ENCODE measurements around the gene SPECC1L. TPM values are rescaled to one million over a fixed set of nuclear protein-coding genes. Genes with fewer than 3 reads are reported as not detected.

SPECC1L gene
- total RNA-seq, 1 donor from 2014 or later: 79.5 TPM

DNA sequence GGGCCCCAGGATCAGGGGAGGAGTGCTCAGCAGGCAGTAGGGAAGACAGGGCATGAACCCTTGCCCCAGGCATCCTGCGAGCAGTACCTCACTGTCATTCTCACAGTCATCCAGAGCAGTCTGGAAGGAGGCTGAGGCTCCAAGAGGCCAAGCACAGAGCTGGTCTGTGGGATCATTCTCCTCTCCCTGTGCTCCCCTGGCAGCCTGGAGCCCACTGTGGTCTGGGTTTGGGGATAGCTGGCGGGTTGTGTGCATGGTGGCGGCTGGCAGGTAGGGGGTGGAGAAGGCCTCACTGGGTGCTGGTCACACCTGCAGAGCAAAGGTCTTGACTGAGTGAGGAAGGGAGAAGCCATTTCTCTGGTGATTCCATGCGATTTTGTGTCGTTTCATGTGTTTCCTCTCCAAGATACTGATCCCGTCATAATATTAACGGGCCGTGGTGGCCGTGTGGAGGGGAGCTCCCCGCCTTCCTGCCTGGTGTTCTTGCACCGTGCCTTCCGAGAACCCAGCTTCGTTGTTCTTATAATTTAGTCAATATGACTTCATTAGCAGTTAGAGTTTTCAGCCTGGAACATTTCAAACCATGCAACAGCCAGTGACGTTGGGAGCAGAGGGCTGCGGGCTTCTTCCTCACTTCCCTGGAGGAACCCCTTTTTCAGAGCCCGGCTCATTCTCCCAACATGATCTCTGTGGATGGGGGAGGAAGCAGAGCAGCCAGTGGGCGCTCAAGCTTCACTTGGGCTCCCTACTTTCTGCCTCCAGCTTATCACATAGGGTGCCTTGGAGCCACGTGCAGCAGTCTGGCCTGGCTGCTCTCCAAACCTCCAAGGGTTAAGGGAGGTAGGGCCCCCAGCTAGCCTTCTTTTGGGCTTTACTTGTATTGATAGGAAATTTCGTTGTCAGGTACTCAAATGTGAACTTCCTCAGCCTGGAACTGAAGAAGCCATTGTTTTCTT, 136.0 kb downstream of the SPECC1L start:
- H3K36me3 Mint-ChIP-seq (ENCODE audit: unreplicated experiment): peaks cover 18% of the 10 kb centered on the region
- H3K27me3 Mint-ChIP-seq (ENCODE audit: unreplicated experiment): no peaks in the 10 kb centered on the region
- TF ChIP-seq, protein P1, sequence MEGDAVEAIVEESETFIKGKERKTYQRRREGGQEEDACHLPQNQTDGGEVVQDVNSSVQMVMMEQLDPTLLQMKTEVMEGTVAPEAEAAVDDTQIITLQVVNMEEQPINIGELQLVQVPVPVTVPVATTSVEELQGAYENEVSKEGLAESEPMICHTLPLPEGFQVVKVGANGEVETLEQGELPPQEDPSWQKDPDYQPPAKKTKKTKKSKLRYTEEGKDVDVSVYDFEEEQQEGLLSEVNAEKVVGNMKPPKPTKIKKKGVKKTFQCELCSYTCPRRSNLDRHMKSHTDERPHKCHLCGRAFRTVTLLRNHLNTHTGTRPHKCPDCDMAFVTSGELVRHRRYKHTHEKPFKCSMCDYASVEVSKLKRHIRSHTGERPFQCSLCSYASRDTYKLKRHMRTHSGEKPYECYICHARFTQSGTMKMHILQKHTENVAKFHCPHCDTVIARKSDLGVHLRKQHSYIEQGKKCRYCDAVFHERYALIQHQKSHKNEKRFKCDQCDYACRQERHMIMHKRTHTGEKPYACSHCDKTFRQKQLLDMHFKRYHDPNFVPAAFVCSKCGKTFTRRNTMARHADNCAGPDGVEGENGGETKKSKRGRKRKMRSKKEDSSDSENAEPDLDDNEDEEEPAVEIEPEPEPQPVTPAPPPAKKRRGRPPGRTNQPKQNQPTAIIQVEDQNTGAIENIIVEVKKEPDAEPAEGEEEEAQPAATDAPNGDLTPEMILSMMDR (IDR thresholded peaks at IDR 0.05): no peak
- H3K27ac Mint-ChIP-seq (ENCODE audit: unreplicated experiment): peak overlapping the region; percentile 82
- no peaks in the 10 kb centered on the region for H3K9me3 Mint-ChIP-seq (ENCODE audit: unreplicated experiment)
- DNase-seq (ENCODE audit: extremely low spot score, unreplicated experiment): peak; percentile 71
- no peak overlapping the region for H3K4me3 Mint-ChIP-seq (ENCODE audit: unreplicated experiment)
- peaks cover 63% of the 10 kb centered on the region for H3K4me1 Mint-ChIP-seq (ENCODE audit: unreplicated experiment)

DNA sequence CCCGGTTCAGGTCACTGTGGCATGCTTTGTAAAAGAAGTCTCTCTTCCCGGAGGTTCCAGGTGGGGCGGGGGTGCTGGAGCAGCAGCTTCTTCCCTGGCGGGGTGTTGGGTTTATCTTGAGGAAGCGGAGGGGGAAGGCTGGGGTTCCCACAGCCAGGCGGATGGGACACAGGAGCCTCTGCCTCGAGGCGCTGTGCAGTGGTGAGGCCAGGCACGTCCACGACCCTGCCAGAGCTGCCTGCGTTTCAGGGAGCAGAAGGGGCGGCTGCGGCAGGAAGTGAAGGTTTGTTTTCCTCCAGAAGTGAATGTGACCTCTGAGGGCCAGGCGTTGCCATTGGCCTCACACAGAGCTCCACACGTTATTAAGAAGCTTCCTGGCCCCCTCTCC, 136.6 kb downstream of the SPECC1L start:
- DNase-seq (ENCODE audit: extremely low spot score, unreplicated experiment): no peak
- TF ChIP-seq, protein P1 (IDR thresholded peaks at IDR 0.05): no peak
- peaks cover 18% of the 10 kb centered on the region for H3K36me3 Mint-ChIP-seq (ENCODE audit: unreplicated experiment)
- peak overlapping the region; percentile 82 for H3K27ac Mint-ChIP-seq (ENCODE audit: unreplicated experiment)
- peaks cover 62% of the 10 kb centered on the region for H3K4me1 Mint-ChIP-seq (ENCODE audit: unreplicated experiment)
- no peaks in the 10 kb centered on the region for H3K9me3 Mint-ChIP-seq (ENCODE audit: unreplicated experiment)
- H3K27me3 Mint-ChIP-seq (ENCODE audit: unreplicated experiment): no peaks in the 10 kb centered on the region
- H3K4me3 Mint-ChIP-seq (ENCODE audit: unreplicated experiment): no peak overlapping the region

DNA sequence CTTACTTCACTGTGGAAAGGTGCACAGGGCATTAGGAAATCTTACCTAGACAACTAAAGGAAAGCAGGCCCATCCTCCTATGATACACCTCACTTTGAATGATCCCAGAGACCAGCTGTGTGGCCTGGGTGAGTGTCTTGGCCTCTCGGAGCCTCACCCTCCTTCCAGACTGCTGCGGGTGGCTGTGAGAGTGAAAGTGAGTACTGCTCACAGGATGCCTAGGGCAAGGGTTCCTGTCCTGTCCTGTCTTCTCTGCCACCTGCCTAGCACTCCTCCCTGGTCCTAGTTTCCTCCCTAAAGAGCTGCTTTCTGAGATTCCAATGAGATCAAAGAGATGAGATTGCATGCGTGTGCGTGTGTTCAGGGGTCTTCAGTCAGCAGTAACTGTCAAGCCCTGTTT, 137.3 kb downstream of the SPECC1L start:
- H3K27ac Mint-ChIP-seq (ENCODE audit: unreplicated experiment): peak overlapping the region; percentile 82
- DNase-seq (ENCODE audit: extremely low spot score, unreplicated experiment): no peak
- TF ChIP-seq, protein P1 (IDR thresholded peaks at IDR 0.05): no peak
- no peaks in the 10 kb centered on the region for H3K27me3 Mint-ChIP-seq (ENCODE audit: unreplicated experiment)
- H3K36me3 Mint-ChIP-seq (ENCODE audit: unreplicated experiment): peaks cover 16% of the 10 kb centered on the region
- H3K9me3 Mint-ChIP-seq (ENCODE audit: unreplicated experiment): no peaks in the 10 kb centered on the region
- H3K4me3 Mint-ChIP-seq (ENCODE audit: unreplicated experiment): no peak overlapping the region
- H3K4me1 Mint-ChIP-seq (ENCODE audit: unreplicated experiment): peaks cover 56% of the 10 kb centered on the region

DNA sequence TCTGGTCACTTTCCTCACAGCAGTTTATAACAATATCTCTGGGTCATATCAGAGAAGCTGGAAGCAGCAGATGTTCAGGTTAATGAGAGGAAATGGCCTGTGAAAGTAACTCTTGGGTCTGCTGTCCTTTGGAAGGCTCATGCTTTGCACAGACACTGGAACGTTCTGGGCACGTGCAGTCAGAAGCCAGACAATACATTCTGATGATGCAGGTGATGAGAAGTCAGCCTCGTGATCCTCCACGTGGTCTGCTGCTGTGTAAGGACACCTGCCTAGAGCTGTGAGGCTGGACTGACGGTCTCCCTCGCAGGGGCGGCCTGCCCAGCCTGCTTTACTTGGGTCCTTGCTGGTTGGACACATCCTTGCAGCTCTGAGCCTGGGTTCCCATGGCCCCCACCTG, 138.0 kb downstream of the SPECC1L start:
- H3K9me3 Mint-ChIP-seq (ENCODE audit: unreplicated experiment): no peaks in the 10 kb centered on the region
- H3K4me3 Mint-ChIP-seq (ENCODE audit: unreplicated experiment): no peak overlapping the region
- peaks cover 49% of the 10 kb centered on the region for H3K4me1 Mint-ChIP-seq (ENCODE audit: unreplicated experiment)
- no peak for DNase-seq (ENCODE audit: extremely low spot score, unreplicated experiment)
- no peaks in the 10 kb centered on the region for H3K27me3 Mint-ChIP-seq (ENCODE audit: unreplicated experiment)
- H3K27ac Mint-ChIP-seq (ENCODE audit: unreplicated experiment): no peak overlapping the region
- TF ChIP-seq, protein P1 (IDR thresholded peaks at IDR 0.05): no peak
- peaks cover 19% of the 10 kb centered on the region for H3K36me3 Mint-ChIP-seq (ENCODE audit: unreplicated experiment)

DNA sequence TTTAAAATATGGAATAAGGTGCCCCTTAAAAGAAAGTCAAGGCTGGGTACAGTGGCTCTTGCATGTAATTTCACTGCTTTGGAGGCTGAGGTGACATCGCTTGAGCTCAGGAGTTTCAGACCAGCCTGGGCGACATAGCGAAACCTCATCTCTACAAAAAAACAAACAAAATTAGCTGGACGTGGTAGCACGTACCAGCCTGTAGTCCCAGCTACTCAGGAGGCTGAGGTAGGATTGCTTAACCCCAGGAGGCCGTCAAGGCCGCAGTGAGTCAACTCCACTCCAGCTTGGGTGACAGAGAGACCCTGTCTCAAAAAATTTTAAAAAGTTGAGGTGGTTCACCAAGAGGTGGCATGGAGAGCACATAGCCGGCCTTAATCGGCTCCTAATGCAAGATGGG, 139.1 kb downstream of the SPECC1L start:
- Mint-ChIP-seq H3K36me3 (ENCODE audit: unreplicated experiment) (peaks cover 13% of the 10 kb centered on the region), H3K4me3 (ENCODE audit: unreplicated experiment) (no peak overlapping the region), H3K27me3 (ENCODE audit: unreplicated experiment) (no peaks in the 10 kb centered on the region), H3K9me3 (ENCODE audit: unreplicated experiment) (no peaks in the 10 kb centered on the region), H3K4me1 (ENCODE audit: unreplicated experiment) (peaks cover 49% of the 10 kb centered on the region), H3K27ac (ENCODE audit: unreplicated experiment) (no peak overlapping the region)
- TF ChIP-seq, protein P1 (IDR thresholded peaks at IDR 0.05): no peak
- DNase-seq (ENCODE audit: extremely low spot score, unreplicated experiment): no peak

Measured in osteocyte (in vitro differentiated cells).